TTC549 (cell line): Measurements from ENCODE around the gene PRKG1.

Experiments used
- FAIRE-seq: peaks from 2 replicates; lab custom pipeline; 2012; peaks lifted over from hg19 to GRCh38; lab: Jason Lieb, UNC

The PRKG1 gene

DNA sequence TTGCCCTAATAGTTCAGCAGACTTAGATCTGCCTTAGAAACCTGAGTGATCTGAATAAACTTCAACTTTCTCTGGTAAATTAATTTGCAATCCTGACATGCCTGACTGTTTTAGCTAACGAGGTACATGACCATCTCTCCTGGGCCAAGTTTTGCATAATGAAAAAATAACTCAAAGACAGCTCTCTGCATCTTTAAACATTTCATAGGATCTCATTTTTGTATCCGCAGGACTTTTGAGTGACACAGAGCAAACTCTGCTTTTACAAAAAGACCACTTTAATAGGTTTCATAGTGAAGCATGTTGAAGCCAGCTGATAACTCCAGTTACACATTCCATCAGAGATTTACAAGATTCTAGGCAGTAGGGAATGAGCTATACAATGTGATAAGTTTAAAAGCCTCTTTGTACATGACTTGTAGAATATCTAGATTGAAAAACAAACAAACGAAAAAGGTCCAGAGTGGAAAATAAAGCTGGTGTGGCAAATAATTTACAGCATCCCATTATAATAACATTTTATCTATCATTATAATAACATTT lies 2.1 kb downstream of the PRKG1 start:
- FAIRE-seq = no peak

GRCh38 chr10:51077074-51077473 lies 2.8 kb downstream of the PRKG1 start:
- FAIRE-seq = no peak

DNA sequence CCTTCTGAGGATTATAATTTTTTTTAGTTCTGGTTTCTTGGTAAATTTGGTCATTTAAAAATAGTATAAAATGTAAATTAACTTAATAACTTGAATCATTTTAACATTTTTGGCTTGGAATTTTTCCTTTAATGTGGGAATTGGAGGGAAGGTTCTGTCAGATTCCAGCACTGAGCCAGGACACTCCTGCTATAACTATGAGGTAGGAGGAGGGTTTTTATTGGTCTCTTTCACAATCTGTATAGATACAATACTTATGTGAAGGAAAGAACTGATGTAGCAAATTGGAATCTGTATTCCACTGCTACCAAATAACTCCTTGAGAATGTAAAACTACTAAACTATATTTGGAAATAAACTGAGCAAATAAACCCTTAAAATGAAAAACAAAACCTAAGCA lies 3.2 kb downstream of the PRKG1 start:
- FAIRE-seq = no peak

GRCh38 chr10:51079331-51079730 lies 5.0 kb downstream of the PRKG1 start:
- FAIRE-seq = no peak

DNA sequence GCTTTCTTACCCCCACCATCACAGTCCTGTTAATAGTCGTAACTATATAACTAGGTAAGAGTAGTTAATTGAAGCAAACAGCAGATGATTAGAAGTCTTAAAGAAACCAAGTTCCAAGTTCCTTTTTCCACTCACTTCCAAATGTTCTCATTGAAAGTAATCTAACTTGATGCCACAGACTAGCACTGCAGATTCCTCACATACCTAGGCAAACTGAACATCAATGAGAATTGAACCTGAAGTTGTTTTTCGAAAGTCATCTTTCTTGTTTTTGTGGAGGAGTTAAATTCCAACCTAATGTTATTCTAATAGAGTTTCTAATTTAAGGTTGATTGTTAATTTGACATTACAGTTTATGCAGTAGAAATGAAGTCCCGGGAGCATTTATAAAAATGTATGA lies 5.5 kb downstream of the PRKG1 start:
- no peak for FAIRE-seq

- no peak for FAIRE-seq
Measured at GRCh38 chr10:51080311-51081006, 6.2 kb downstream of the PRKG1 start.

- FAIRE-seq = no peak
Measured at GRCh38 chr10:51082857-51083256, 8.6 kb downstream of the PRKG1 start.

- FAIRE-seq = no peak
Measured at GRCh38 chr10:51083356-51083853, 9.1 kb downstream of the PRKG1 start.

DNA sequence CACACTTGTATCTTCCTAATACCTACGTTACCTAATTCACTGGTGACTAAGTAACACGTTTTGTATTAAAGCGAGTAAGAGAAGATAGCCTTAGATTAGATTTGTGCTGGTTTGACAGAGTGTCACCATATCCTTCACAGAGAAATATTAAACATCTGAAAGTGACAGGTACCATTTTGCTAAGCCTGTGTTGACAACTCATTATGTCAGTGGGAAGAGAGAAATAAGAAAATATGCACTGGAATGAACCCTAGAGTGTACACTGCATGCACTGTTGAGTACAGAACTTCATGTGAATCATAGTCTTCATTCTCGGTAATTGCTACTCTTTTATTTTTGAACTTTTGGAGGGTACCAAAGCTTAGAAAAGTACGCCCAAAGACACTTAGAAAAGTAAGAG lies 10.9 kb downstream of the PRKG1 start:
- FAIRE-seq = no peak

DNA sequence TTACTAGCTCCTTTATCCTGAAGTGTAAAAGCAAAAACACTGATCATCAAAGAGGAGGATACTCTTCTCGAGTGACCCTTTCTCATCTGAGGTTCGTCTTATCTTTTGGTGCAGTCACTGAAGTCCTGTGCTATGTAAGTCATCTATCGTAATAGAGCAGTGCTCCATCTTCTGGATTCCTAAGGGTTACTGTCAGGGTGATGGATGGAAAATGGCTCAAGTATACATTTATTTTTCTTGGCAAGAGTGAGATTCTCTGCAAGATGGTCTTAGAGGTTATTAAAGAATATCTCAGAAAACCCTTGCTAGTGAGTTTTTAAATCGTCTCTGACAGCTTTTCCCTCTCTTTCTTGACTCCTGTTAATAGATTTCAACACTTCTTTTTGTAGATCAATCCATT lies 12.4 kb downstream of the PRKG1 start:
- no peak for FAIRE-seq

DNA sequence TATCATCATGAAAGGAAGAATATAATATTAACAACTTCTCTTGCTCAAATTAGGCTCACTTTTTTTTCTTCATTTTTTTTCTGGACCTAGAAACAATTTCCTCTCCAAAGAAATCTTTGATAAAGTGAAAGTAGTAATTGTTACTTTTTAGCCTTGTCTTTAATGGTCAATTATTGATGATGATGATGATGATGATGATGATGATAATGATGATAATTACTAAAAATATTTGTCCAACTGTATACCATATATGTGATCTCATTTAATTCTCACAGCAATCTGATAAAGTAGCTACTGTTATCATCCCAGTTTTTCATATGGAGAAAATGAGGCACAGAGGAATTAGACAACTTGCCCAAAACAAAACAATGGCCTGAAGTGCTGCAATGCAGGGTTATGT lies 12.8 kb downstream of the PRKG1 start:
- no peak for FAIRE-seq

DNA sequence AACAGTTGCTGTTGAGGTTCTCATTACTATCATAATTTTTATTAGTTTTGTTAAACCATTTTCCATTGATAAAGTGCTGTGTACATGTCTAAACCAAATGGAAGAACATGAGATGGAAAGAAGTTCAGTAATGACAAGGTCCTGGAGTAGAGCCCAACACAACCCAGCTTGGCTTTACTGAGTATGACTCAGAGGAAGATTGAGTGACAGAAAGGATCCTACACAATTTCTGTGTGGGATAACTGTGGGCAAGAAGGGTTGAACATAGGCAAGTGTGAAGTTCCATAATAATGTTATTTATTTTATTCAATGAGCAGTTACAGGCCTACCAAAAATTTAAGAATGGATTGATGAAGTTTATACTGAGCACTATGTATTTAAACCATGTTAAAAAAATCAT lies 15.9 kb downstream of the PRKG1 start:
- no peak for FAIRE-seq

GRCh38 chr10:51092402-51092801 lies 18.1 kb downstream of the PRKG1 start:
- no peak for FAIRE-seq

DNA sequence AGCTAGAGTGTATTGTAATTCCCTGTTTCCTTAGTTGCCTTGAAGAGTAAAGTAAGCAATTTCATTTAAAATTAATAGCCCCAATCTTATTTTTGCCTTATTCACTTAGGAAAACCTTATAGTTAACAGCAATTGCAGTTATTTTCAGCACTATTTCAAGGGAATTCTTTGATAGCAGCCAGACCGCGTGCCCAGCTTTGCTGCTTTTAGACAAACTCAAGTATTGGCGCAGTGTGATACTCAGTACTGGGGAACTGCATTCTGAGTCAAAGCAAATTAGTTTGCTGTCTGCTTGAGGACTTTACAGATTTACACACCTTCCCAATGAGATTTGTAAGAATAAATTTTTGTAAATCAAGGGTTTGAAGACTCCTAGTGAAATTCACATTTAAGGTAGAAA lies 21.2 kb downstream of the PRKG1 start:
- FAIRE-seq = no peak

DNA sequence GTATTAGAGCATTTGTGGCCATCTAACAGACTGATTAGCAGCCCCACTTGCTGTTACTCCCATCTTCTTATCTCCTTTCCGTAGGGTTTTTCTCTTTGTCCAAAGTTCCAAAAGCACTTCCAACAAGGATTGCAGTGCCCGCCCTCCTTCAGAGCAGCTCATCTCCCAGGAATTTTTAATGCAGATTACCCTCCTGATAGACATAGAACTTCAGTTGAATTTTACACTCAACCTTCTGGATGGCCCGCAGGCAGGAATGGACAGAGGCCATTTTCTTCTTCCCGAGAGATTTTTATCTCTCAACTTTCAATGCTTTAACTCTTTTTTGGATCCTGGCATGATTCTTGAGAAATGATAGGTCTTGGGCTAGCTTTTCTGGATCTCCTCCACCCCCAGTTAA lies 23.3 kb downstream of the PRKG1 start:
- no peak for FAIRE-seq

GRCh38 chr10:51100221-51100620 lies 25.9 kb downstream of the PRKG1 start:
- FAIRE-seq = no peak

- no peak for FAIRE-seq
Measured at GRCh38 chr10:51103554-51104217, 29.4 kb downstream of the PRKG1 start.

GRCh38 chr10:51106311-51106945 lies 32.1 kb downstream of the PRKG1 start:
- FAIRE-seq = no peak

DNA sequence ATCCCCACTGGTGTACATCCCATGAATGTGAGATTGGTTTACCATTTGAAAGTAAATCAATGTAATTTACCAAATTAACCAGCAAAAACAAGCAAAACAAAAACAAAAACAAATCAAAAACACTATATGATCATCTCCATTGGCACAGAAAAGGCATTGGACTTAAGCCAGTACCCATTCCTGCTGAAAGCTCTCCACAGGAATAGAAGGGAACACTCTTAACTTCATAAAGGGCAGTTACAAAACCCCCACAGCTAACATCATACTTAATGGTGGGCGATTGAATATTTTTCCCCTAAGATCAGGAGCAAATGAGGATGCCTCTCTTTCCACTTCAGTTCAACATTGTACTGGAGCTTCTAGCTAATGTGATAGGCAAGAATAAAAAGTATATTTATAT lies 34.1 kb downstream of the PRKG1 start:
- FAIRE-seq = no peak

DNA sequence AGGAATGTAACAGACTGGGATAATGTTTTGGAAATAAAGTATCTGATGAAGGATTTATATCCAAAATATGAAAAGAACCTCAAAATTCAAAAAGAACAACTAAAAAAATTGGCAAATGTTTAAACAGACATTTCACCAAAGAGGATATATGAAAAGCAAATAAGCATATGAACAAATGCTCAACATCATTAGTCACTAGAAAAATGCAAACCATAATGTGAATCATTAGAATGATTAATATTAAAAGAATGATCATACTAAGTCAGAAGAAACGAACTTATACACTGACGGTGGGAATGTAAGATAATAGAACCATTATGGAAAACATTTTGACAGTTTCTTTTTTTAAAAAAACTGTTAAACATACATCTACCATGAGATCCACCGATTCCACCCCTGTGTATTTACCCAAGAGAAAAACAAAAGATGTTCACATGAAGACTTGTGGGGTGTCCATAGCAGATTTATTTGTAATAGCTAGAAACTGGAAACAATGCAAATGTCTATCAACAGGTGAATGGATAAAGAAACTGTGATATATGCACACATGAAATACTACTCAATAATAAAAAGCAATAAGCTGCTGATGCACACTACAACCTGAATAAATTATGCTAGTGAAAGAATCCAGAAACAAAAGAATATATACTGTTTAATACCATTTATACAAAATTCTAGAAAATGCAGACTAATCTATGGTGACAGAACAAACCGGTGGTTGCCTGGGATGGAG lies 35.7 kb downstream of the PRKG1 start:
- FAIRE-seq = no peak

- FAIRE-seq = no peak
Measured at GRCh38 chr10:51112013-51112412, 37.7 kb downstream of the PRKG1 start.

- FAIRE-seq = no peak
Measured at GRCh38 chr10:51113007-51113406, 38.7 kb downstream of the PRKG1 start.
